Tibial nerve (tissue), 4 donors: Measurements from ENCODE around the gene SMAD6. TPM values are rescaled to one million over a fixed set of nuclear protein-coding genes. Genes with fewer than 3 reads are reported as not detected.

Experiments
- DNase-seq, 2 donors: peaks; one replicate each; pipeline ENCODE4 v3.0.0-alpha.2; 2019; ENCODE audit warnings: low spot score in 2 of 2
- H3K27ac ChIP-seq, 4 donors: fragments of 200-600 bp; sonication (generic) in 3 of 4; one replicate each; pipeline ENCODE4 v1.5.1; 2017 to 2019; ENCODE audit warnings: mild to moderate bottlenecking in 1 of 4
- H3K27me3 ChIP-seq, 2 donors: fragments of 200-600 bp; sonication (generic) in 1 of 2; one replicate each; pipeline versions ENCODE4 v1.5.1 to v1.6.0; 2017 to 2019
- H3K36me3 ChIP-seq, 3 donors: fragments of 200-600 bp; sonication (generic); one replicate each; pipeline ENCODE4 v1.5.1; 2018 to 2019
- H3K4me1 ChIP-seq, 4 donors: fragments of 200-600 bp; sonication (generic) in 3 of 4; one replicate each; pipeline ENCODE4 v1.5.1; 2017 to 2019
- H3K4me3 ChIP-seq, 4 donors: fragments of 200-600 bp; sonication (generic) in 3 of 4; one replicate each; pipeline ENCODE4 v1.5.1; 2017 to 2019; ENCODE audit warnings: mild to moderate bottlenecking in 1 of 4, moderate library complexity in 1 of 4
- H3K9me3 ChIP-seq, 4 donors: fragments of 200-600 bp; sonication (generic) in 3 of 4; one replicate each; pipeline ENCODE4 v1.5.1; 2017 to 2019
- CTCF ChIP-seq, 5 experiments: fragments of 200-600 bp in 3 of 5; fragments of 450-650 bp in 2 of 5; sonication (generic) in 3 of 5; IDR thresholded peaks; one replicate each; pipeline ENCODE4 v1.5.1; 2016 to 2019; ENCODE audit warnings: antibody characterized with exemption in 5 of 5, mild to moderate bottlenecking in 3 of 5, moderate library complexity in 2 of 5
- EP300 ChIP-seq, 2 donors: sonication (generic); formaldehyde crosslinking; IDR thresholded peaks; one replicate each; pipeline ENCODE4 v1.6.1; 2017; ENCODE audit warnings: antibody characterized with exemption in 2 of 2, mild to moderate bottlenecking in 1 of 2
- POLR2A ChIP-seq, 2 donors: fragments of 450-650 bp; IDR thresholded peaks; one replicate each; pipeline ENCODE4 v1.6.1; 2017; ENCODE audit warnings: antibody characterized with exemption in 2 of 2, mild to moderate bottlenecking in 2 of 2, moderate library complexity in 2 of 2
- WGBS, 2 donors: methylation state at CpG; one replicate each; pipeline ENCODE4 v1.1.5; 2018; 5-methylcytosine and 5-hydroxymethylcytosine counted together
- total RNA-seq, 4 donors: library from RNA; depleted of rRNA; stranded (reverse); fragments of >200 nt; gene quantifications; one replicate each; pipeline ENCODE4 v1.1.0, GENCODE V29; 2016

SMAD6 gene
- total RNA-seq, 4 donors from 2014 or later, result 41.9 to 57.2 (median 48.6) TPM

- no peaks in the 10 kb centered on the region for H3K27me3 ChIP-seq
- no peak overlapping the region for H3K27ac ChIP-seq
- 55 to 61% methylated on average over 3 of the region's 3 CpGs for WGBS, 2 donors
- TF ChIP-seq CTCF (IDR thresholded peaks at IDR 0.05) (no peak), POLR2A (IDR thresholded peaks at IDR 0.05) (no peak), EP300 (IDR thresholded peaks at IDR 0.05) (no peak)
- no peaks in the 10 kb centered on the region for H3K36me3 ChIP-seq
- no peak for DNase-seq
- peaks cover 0 to 10% (median 0%) of the 10 kb centered on the region in 4 donors for H3K9me3 ChIP-seq
- H3K4me1 ChIP-seq, result peaks cover 0 to 2% (median under 1%) of the 10 kb centered on the region in 4 donors
- H3K4me3 ChIP-seq, result no peak overlapping the region
Measured at GRCh38 chr15:66815318-66815717, 113.3 kb downstream of the SMAD6 start.

- no peak for DNase-seq
- H3K27ac ChIP-seq, result no peak overlapping the region
- H3K4me3 ChIP-seq, result no peak overlapping the region
- H3K4me1 ChIP-seq, result peaks cover 0 to 10% (median 2%) of the 10 kb centered on the region in 4 donors
- 96 to 98% methylated on average over 3 of the region's 3 CpGs for WGBS, 2 donors
- H3K27me3 ChIP-seq, result no peaks in the 10 kb centered on the region
- H3K36me3 ChIP-seq, result no peaks in the 10 kb centered on the region
- H3K9me3 ChIP-seq, result peaks cover 0 to 10% (median 0%) of the 10 kb centered on the region in 4 donors
- TF ChIP-seq CTCF (IDR thresholded peaks at IDR 0.05) (no peak), EP300 (IDR thresholded peaks at IDR 0.05) (no peak), POLR2A (IDR thresholded peaks at IDR 0.05) (no peak)
Measured at GRCh38 chr15:66816201-66816600, 114.2 kb downstream of the SMAD6 start.

GRCh38 chr15:66819084-66819483 lies 117.0 kb downstream of the SMAD6 start:
- 29 to 38% methylated on average over 2 of the region's 2 CpGs for WGBS, 2 donors
- Histone ChIP-seq H3K4me3 (no peak overlapping the region), H3K4me1 (peaks cover 0 to 11% (median 2%) of the 10 kb centered on the region in 4 donors), H3K27ac (no peak overlapping the region), H3K27me3 (no peaks in the 10 kb centered on the region), H3K36me3 (no peaks in the 10 kb centered on the region), H3K9me3 (peaks cover 0 to 3% (median 0%) of the 10 kb centered on the region in 4 donors)
- DNase-seq, result no peak
- no peak for TF ChIP-seq EP300 (IDR thresholded peaks at IDR 0.05)
- TF ChIP-seq CTCF (IDR thresholded peaks at IDR 0.05), result no peak
- TF ChIP-seq POLR2A (IDR thresholded peaks at IDR 0.05), result no peak

DNA sequence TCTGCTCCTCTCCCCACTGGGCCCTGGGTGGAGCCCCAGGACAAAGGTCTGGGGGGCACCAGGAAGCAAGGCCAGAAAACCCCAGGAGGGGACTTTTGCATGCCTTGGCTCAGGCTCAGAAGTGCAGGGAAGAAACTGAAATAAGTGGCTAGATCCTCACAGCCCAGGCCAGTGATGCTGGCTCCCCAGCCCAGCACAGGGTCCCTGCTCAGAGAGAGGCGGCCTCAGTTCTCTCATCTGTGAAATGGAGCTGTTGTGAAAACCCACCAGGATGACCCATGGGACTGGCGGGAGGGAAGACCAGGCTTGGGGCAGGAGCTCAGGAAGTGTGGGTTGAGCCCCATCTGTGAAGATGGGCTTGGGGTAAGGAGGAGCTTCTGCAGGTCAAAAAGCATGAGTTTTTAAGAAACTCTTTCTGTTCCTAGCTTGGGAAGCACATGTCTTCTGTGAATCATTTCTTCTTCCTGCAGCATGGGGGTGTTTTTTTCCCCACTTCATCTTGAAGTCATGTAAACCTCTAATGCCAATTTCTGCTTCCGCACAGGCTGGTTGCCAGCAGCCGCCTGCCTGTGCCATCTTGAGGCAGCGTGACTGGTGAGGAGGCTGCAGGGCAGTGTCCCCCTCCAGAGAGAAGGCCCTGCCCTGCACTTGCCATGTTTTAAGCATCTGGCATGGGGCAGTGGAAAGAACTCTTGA lies 118.6 kb downstream of the SMAD6 start:
- H3K36me3 ChIP-seq, result no peaks in the 10 kb centered on the region
- H3K9me3 ChIP-seq, result no peaks in the 10 kb centered on the region
- TF ChIP-seq POLR2A (IDR thresholded peaks at IDR 0.05) (no peak), CTCF (IDR thresholded peaks at IDR 0.05) (no peak), EP300 (IDR thresholded peaks at IDR 0.05) (no peak)

DNA sequence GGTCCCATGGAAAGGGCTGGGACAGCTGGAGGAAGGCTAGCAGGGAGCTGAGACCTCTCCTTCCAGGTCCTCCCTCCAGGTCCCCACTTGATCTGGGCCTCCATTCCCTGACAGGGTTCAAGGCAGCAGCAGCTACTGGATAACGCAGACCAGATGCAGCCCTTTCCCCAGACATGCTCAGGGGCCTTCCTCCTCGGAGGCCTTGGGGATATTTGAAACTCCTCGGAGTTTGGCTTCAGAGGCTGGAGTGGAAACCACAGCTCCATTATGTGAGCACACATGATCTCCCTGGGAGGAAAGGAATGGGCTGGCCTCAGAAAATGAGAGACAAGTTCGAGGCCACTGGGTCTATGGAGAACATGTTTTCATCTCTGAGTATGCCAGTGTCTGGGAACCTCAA lies 119.3 kb downstream of the SMAD6 start:
- H3K4me1 ChIP-seq, result peaks cover 0 to 11% (median 2%) of the 10 kb centered on the region in 4 donors
- no peak overlapping the region for H3K4me3 ChIP-seq
- H3K9me3 ChIP-seq, result no peaks in the 10 kb centered on the region
- no peaks in the 10 kb centered on the region for H3K36me3 ChIP-seq
- H3K27me3 ChIP-seq, result no peaks in the 10 kb centered on the region
- no peak for DNase-seq
- H3K27ac ChIP-seq, result no peak overlapping the region
- 64 to 72% methylated on average over 4 of the region's 4 CpGs for WGBS, 2 donors
- TF ChIP-seq POLR2A (IDR thresholded peaks at IDR 0.05) (no peak), EP300 (IDR thresholded peaks at IDR 0.05) (no peak), CTCF (IDR thresholded peaks at IDR 0.05) (no peak)

More for the DNA sequence above, 118.6 kb downstream of the SMAD6 start:
- no peaks in the 10 kb centered on the region for H3K27me3 ChIP-seq
- no peak overlapping the region for H3K4me3 ChIP-seq
- 89 to 90% methylated on average over 5 of the region's 5 CpGs for WGBS, 2 donors
- no peak for DNase-seq
- peaks cover 0 to 11% (median 2%) of the 10 kb centered on the region in 4 donors for H3K4me1 ChIP-seq
- H3K27ac ChIP-seq, result no peak overlapping the region
